Endothelial cell of umbilical vein (primary cell): ENCODE data around the gene SSMEM1. TPM values are rescaled to one million over a fixed set of nuclear protein-coding genes. Genes with fewer than 3 reads are reported as not detected.

Experiments used
- BruUV-seq: library from RNA; stranded (reverse); fragments of 400-500 nt; replicated peaks from 2 replicates; lab custom pipeline; 2021; lab: Mats Ljungman, UMichigan
- CTCF ChIA-PET: fragments of 300-600, 350-600 bp; sonication (Branson Sonifier 250); formaldehyde crosslinking; loops from one replicate; lab custom pipeline; 2021; ENCODE audit warnings: antibody characterized with exemption, inconsistent platforms; lab: Charles Lee
- POLR2A ChIA-PET: fragments of 300-600, 350-600 bp; sonication (Branson Sonifier 250); formaldehyde crosslinking; loops from one replicate; lab custom pipeline; 2021; ENCODE audit warnings: antibody characterized with exemption, inconsistent platforms; lab: Charles Lee
- DNase-seq: peaks from one replicate; pipeline ENCODE4 v3.0.0-alpha.2; 2011; ENCODE audit warnings: low read depth, low spot score
- FAIRE-seq: peaks from 2 replicates; lab custom pipeline; 2011; peaks lifted over from hg19 to GRCh38; lab: Jason Lieb, UNC
- H2AFZ ChIP-seq: 2 replicates; pipeline ENCODE4 v1.6.0; 2012; ENCODE audit warnings: low read depth, low read length, control low read depth, inconsistent platforms
- H3K27ac ChIP-seq: 2 replicates; pipeline ENCODE4 v1.5.1; 2011; ENCODE audit warnings: low read depth, mild to moderate bottlenecking, control low read depth, low read length, moderate library complexity; ENCODE audit not compliant: insufficient read depth
- H3K27me3 ChIP-seq, 2 experiments: 2 replicates each; pipeline versions ENCODE4 v1.6.0 to v1.6.1; 2011; ENCODE audit warnings: low read length in 2 of 2, mixed read lengths in 1 of 2; ENCODE audit not compliant: control insufficient read depth in 2 of 2, insufficient read depth in 2 of 2
- H3K36me3 ChIP-seq, 2 experiments: 2 replicates in 1 of 2; 3 replicates in 1 of 2; pipeline ENCODE4 v1.5.1; 2011; ENCODE audit warnings: low read length in 2 of 2, mild to moderate bottlenecking in 1 of 2, moderate library complexity in 1 of 2; ENCODE audit not compliant: control insufficient read depth in 2 of 2, insufficient read depth in 2 of 2; ENCODE audit errors: extremely low read depth in 1 of 2
- H3K4me1 ChIP-seq: 3 replicates; pipeline ENCODE4 v1.5.1; 2011; ENCODE audit warnings: mild to moderate bottlenecking, low read length; ENCODE audit not compliant: control insufficient read depth, insufficient read depth; ENCODE audit errors: extremely low read depth
- H3K4me2 ChIP-seq: 2 replicates; pipeline ENCODE4 v1.6.1; 2011; ENCODE audit warnings: low read length, control low read depth, mixed read lengths; ENCODE audit not compliant: insufficient read depth
- H3K4me3 ChIP-seq, 3 experiments: fragments of 200-600 bp in 1 of 3; sonication (generic), shearing (Covaris generic) in 1 of 3; replicated peaks in 1 of 3; 2 replicates each; pipeline ENCODE4 v1.5.1; 2011 to 2016; ENCODE audit warnings: control low read depth in 3 of 3, low read length in 3 of 3, mild to moderate bottlenecking in 2 of 3, inconsistent platforms in 1 of 3, low read depth in 1 of 3, moderate library complexity in 1 of 3; ENCODE audit not compliant: insufficient read depth in 1 of 3
- H3K79me2 ChIP-seq: 2 replicates; pipeline ENCODE4 v1.6.0; 2012; ENCODE audit warnings: low read length, inconsistent platforms; ENCODE audit not compliant: control insufficient read depth, insufficient read depth
- H3K9ac ChIP-seq: replicated peaks from 2 replicates; pipeline ENCODE3; 2011; ENCODE audit warnings: low read length, control low read depth; ENCODE audit not compliant: insufficient read depth; ENCODE audit errors: extremely low read depth
- H3K9me1 ChIP-seq: replicated peaks from 3 replicates; pipeline ENCODE4 v1.6.0; 2011; ENCODE audit warnings: mild to moderate bottlenecking, low read length; ENCODE audit not compliant: control insufficient read depth, insufficient read depth; ENCODE audit errors: extremely low read depth
- H3K9me3 ChIP-seq: replicated peaks from 2 replicates; pipeline ENCODE4 v1.5.1; 2012; ENCODE audit warnings: low read length, inconsistent platforms; ENCODE audit not compliant: control insufficient read depth, insufficient read depth
- H4K20me1 ChIP-seq: replicated peaks from 2 replicates; pipeline ENCODE3; 2011; ENCODE audit warnings: mild to moderate bottlenecking, low read length; ENCODE audit not compliant: control insufficient read depth, insufficient read depth; ENCODE audit errors: extremely low read depth
- CTCF ChIP-seq, 2 donors: IDR thresholded peaks; 1 replicate in 1 of 2; 2 replicates in 1 of 2; pipeline ENCODE4 v1.5.1; 2011; ENCODE audit warnings: low read length in 2 of 2, mild to moderate bottlenecking in 2 of 2, moderate library complexity in 2 of 2, control low read depth in 1 of 2, inconsistent platforms in 1 of 2, low read depth in 1 of 2; ENCODE audit not compliant: insufficient read depth in 1 of 2; ENCODE audit errors: extremely low read depth in 1 of 2
- EZH2 ChIP-seq: IDR thresholded peaks from 2 replicates; pipeline ENCODE4 v1.6.1; 2012; ENCODE audit warnings: borderline replicate concordance, low read depth, mild to moderate bottlenecking, moderate library complexity, low read length, inconsistent platforms; ENCODE audit not compliant: severe bottlenecking
- FOS ChIP-seq: IDR thresholded peaks from 2 replicates; pipeline ENCODE4 v1.6.1; 2011; ENCODE audit warnings: mild to moderate bottlenecking, low read length, moderate library complexity, borderline replicate concordance; ENCODE audit not compliant: insufficient read depth
- MAX ChIP-seq: IDR thresholded peaks from 2 replicates; pipeline ENCODE4 v1.6.1; 2011; ENCODE audit not compliant: insufficient read depth, insufficient read length
- POLR2A ChIP-seq: IDR thresholded peaks from 2 replicates; pipeline ENCODE4 v1.6.1; 2012; ENCODE audit warnings: low read depth, mild to moderate bottlenecking, control low read depth, low read length
- POLR2AphosphoS5 ChIP-seq: IDR thresholded peaks from 2 replicates; pipeline ENCODE4 v1.6.1; 2012; ENCODE audit warnings: low read depth, mild to moderate bottlenecking, control low read depth, low read length, moderate library complexity; ENCODE audit not compliant: insufficient read depth
- dilution Hi-C: fragments of 300-500 bp; cut with MboI; formaldehyde crosslinking; loops from one replicate; pipeline ENCODE4 v1.15.0; 2019; ENCODE audit warnings: low sequenced_read_pairs; ENCODE audit not compliant: extremely low pct_ligation_motif_present
- intact Hi-C: fragments of 100-400 bp; cut with micrococcal nuclease; formaldehyde crosslinking; loops from one replicate; pipeline ENCODE4 v1.10.0; 2022
- polyA plus RNA-seq, 4 experiments: library from polyadenylated mRNA; depleted of rRNA in 3 of 4; stranded (reverse) in 3 of 4; unstranded in 1 of 4; fragments of >200 nt; gene quantifications; 2 replicates each; pipeline versions ENCODE4 v1.2.1 to v1.2.3, GENCODE V29; 2011 to 2012; ENCODE audit warnings: missing spikeins in 1 of 4
- total RNA-seq: library from RNA; stranded (reverse); gene quantifications from 2 replicates; pipeline ENCODE4 v1.2.3, GENCODE V29; 2021

SSMEM1 gene
- total and polyA plus RNA-seq, 2 donors (not counting 3 experiments of a cell fraction or from before 2014, with no cell fraction given), result not detected

- Histone ChIP-seq H3K4me2 (peak within 1 kb of the TSS; percentile 99), H3K4me3 (peak within 1 kb of the TSS; percentile 83 to 99 (median 91)), H4K20me1 (no peaks in the 10 kb centered on the region), H3K27ac (peak within 1 kb of the TSS; percentile 95), H2AFZ (peak within 1 kb of the TSS; percentile 98), H3K79me2 (peaks cover 4% of the 10 kb centered on the region), H3K9me3 (no peaks in the 10 kb centered on the region), H3K4me1 (peaks cover 8% of the 10 kb centered on the region), H3K9ac (peak within 1 kb of the TSS; percentile 100), H3K27me3 (no peaks in the 10 kb centered on the region), H3K36me3 (peaks cover 0 to 3% of the 10 kb centered on the region in 2 experiments), H3K9me1 (no peaks in the 10 kb centered on the region)
- TF ChIP-seq POLR2A, result peak; percentile 83
- TF ChIP-seq MAX, result peak; percentile 42
- peak; percentile 83 for TF ChIP-seq POLR2AphosphoS5
- no peak for TF ChIP-seq FOS
- no peak for TF ChIP-seq CTCF (IDR thresholded peaks at IDR 0.05; ENCODE audit: extremely low read depth in 1 of 2, insufficient read depth in 1 of 2, low read depth in 1 of 2, low read length in 2 of 2)
- TF ChIP-seq EZH2, result no peak
- intact Hi-C loops (loop anchor here (2.0 kb wide), 1 partner anchor 283 kb away; no protein-coding TSS in a partner anchor), dilution Hi-C loops (no loop called here)
- peak; percentile 98 for DNase-seq
- ChIA-PET CTCF (interaction anchor here (0.9 to 1.4 kb wide), 9 partner anchors 18 to 553 kb away, joined by 3 to 9 read pairs (median 3); partner anchors contain the start of genes KLHDC10 and MEST), POLR2A (interaction anchor here (0.6 kb wide), 1 partner anchor 50 kb away, joined by 5 read pairs; no protein-coding TSS in a partner anchor)
- FAIRE-seq, result peak; percentile 95
- BruUV-seq, result TSS peak; percentile 91
Measured at GRCh38 chr7:130205084-130205947, 2.3 kb upstream of the SSMEM1 start, which contains the start of gene TMEM209. Gene TMEM209 (minus strand): TSS chr7:130205406. CDS start chr7:130205375, 31 bp downstream.
